C4-2B (cell line): Measurements from ENCODE around the gene PIGB.

ENCODE experiments used
- H3K27ac ChIP-seq: fragments of 450-650 bp; 2 replicates; pipeline ENCODE4 v1.5.1; 2017
- CTCF ChIP-seq: fragments of 450-650 bp; conservative IDR thresholded peaks from 2 replicates; pipeline ENCODE4 v1.5.1; 2017; ENCODE audit warnings: mild to moderate bottlenecking
- ZFX ChIP-seq: fragments of 450-650 bp; IDR thresholded peaks from 2 replicates; pipeline ENCODE4 v1.6.1; 2017

PIGB gene

GRCh38 chr15:55318588-55319494 is at the start of gene PIGB, which contains the start of gene PIGBOS1:
PIGB (plus strand) TSS chr15:55319222; CDS start chr15:55319251, 29 bp downstream.
PIGBOS1 (minus strand) TSS chr15:55319123; CDS start chr15:55317792, 1,331 bp downstream.
- H3K27ac ChIP-seq, result peak within 1 kb of the TSS; percentile 76
- no peak for TF ChIP-seq CTCF
- peak; percentile 67 for TF ChIP-seq ZFX

GRCh38 chr15:55270291-55270690 is 48.7 kb upstream of the PIGB start:
- no peak overlapping the region for H3K27ac ChIP-seq
- no peak for TF ChIP-seq ZFX
- no peak for TF ChIP-seq CTCF

GRCh38 chr15:55276324-55276723 is 42.7 kb upstream of the PIGB start:
- TF ChIP-seq ZFX, result no peak
- no peak for TF ChIP-seq CTCF
- no peak overlapping the region for H3K27ac ChIP-seq

GRCh38 chr15:55277116-55277564 is 41.9 kb upstream of the PIGB start:
- no peak overlapping the region for H3K27ac ChIP-seq
- no peak for TF ChIP-seq CTCF
- TF ChIP-seq ZFX, result no peak

GRCh38 chr15:55277715-55278114 is 41.3 kb upstream of the PIGB start:
- no peak for TF ChIP-seq ZFX
- TF ChIP-seq CTCF, result no peak
- no peak overlapping the region for H3K27ac ChIP-seq

GRCh38 chr15:55279100-55279745 is 39.8 kb upstream of the PIGB start:
- no peak for TF ChIP-seq ZFX
- no peak for TF ChIP-seq CTCF
- H3K27ac ChIP-seq, result no peak overlapping the region
